ENCODE data around the gene ERO1B.

Gene ERO1B

GRCh38 chr1:236258114-236258622, 23.6 kb downstream of the ERO1B start:
- Histone ChIP-seq H3K36me3 (ENCODE audit: insufficient read depth, low read length) (peaks cover 5% of the 10 kb centered on the region), H2AFZ (ENCODE audit: low read length) (no peak overlapping the region), H3K79me2 (ENCODE audit: insufficient read depth, low read length) (no peaks in the 10 kb centered on the region), H3K4me2 (ENCODE audit: low read length) (no peak overlapping the region), H3K9me2 (ENCODE audit: low read depth, low read length) (no peaks in the 10 kb centered on the region), H4K20me1 (ENCODE audit: insufficient read depth, low read length) (no peaks in the 10 kb centered on the region), H3K4me3 (ENCODE audit: low read depth, low read length, poor library complexity, severe bottlenecking) (no peak overlapping the region), H3K9ac (ENCODE audit: low read length) (no peak overlapping the region), H3K4me1 (ENCODE audit: insufficient read depth, low read length, severe bottlenecking) (no peaks in the 10 kb centered on the region), H3K27me3 (ENCODE audit: insufficient read depth, low read length) (no peaks in the 10 kb centered on the region), H3F3A (ENCODE audit: insufficient read depth, low read length) (no peaks in the 10 kb centered on the region), H3K9me3 (ENCODE audit: low read length) (no peaks in the 10 kb centered on the region; the same call in 1 of the 2 replicates), H3K27ac (ENCODE audit: low read depth, low read length, poor library complexity, severe bottlenecking) (no peak overlapping the region)
- TF ChIP-seq, protein P1, sequence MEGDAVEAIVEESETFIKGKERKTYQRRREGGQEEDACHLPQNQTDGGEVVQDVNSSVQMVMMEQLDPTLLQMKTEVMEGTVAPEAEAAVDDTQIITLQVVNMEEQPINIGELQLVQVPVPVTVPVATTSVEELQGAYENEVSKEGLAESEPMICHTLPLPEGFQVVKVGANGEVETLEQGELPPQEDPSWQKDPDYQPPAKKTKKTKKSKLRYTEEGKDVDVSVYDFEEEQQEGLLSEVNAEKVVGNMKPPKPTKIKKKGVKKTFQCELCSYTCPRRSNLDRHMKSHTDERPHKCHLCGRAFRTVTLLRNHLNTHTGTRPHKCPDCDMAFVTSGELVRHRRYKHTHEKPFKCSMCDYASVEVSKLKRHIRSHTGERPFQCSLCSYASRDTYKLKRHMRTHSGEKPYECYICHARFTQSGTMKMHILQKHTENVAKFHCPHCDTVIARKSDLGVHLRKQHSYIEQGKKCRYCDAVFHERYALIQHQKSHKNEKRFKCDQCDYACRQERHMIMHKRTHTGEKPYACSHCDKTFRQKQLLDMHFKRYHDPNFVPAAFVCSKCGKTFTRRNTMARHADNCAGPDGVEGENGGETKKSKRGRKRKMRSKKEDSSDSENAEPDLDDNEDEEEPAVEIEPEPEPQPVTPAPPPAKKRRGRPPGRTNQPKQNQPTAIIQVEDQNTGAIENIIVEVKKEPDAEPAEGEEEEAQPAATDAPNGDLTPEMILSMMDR (IDR thresholded peaks at IDR 0.05; ENCODE audit: low read length), result no peak
- TF ChIP-seq EZH2 (IDR thresholded peaks at IDR 0.05; ENCODE audit: borderline replicate concordance, low read length), result no peak

- Histone ChIP-seq H3K27me3 (ENCODE audit: insufficient read depth, low read length) (no peaks in the 10 kb centered on the region), H3K27ac (ENCODE audit: low read depth, low read length, poor library complexity, severe bottlenecking) (no peak overlapping the region), H3K9ac (ENCODE audit: low read length) (no peak overlapping the region), H3K36me3 (ENCODE audit: insufficient read depth, low read length) (no peaks in the 10 kb centered on the region; the same call in 1 of the 2 replicates), H3K9me3 (ENCODE audit: low read length) (no peaks in the 10 kb centered on the region; the same call in 1 of the 2 replicates), H3K9me2 (ENCODE audit: low read depth, low read length) (no peaks in the 10 kb centered on the region), H4K20me1 (ENCODE audit: insufficient read depth, low read length) (no peaks in the 10 kb centered on the region), H3F3A (ENCODE audit: insufficient read depth, low read length) (no peaks in the 10 kb centered on the region), H2AFZ (ENCODE audit: low read length) (no peak overlapping the region), H3K4me2 (ENCODE audit: low read length) (no peak overlapping the region), H3K4me3 (ENCODE audit: low read depth, low read length, poor library complexity, severe bottlenecking) (no peak overlapping the region), H3K4me1 (ENCODE audit: insufficient read depth, low read length, severe bottlenecking) (no peaks in the 10 kb centered on the region), H3K79me2 (ENCODE audit: insufficient read depth, low read length) (no peaks in the 10 kb centered on the region)
- no peak for TF ChIP-seq EZH2 (IDR thresholded peaks at IDR 0.05; ENCODE audit: borderline replicate concordance, low read length)
- TF ChIP-seq, protein P1 (IDR thresholded peaks at IDR 0.05; ENCODE audit: low read length), result no peak
Observed at GRCh38 chr1:236257216-236257615, 24.5 kb downstream of the ERO1B start.

- no peak for TF ChIP-seq EZH2 (IDR thresholded peaks at IDR 0.05; ENCODE audit: borderline replicate concordance, low read length)
- TF ChIP-seq, protein P1 (IDR thresholded peaks at IDR 0.05; ENCODE audit: low read length), result no peak
- H3K36me3 ChIP-seq (ENCODE audit: insufficient read depth, low read length), result no peaks in the 10 kb centered on the region; the same call in 1 of the 2 replicates
Observed at GRCh38 chr1:236253918-236254637, 27.7 kb downstream of the ERO1B start.

More at GRCh38 chr1:236253918-236254637, 27.7 kb downstream of the ERO1B start:
- Histone ChIP-seq H3K9me3 (ENCODE audit: low read length) (no peaks in the 10 kb centered on the region; the same call in 1 of the 2 replicates), H3K27ac (ENCODE audit: low read depth, low read length, poor library complexity, severe bottlenecking) (no peak overlapping the region), H3K9me2 (ENCODE audit: low read depth, low read length) (no peaks in the 10 kb centered on the region), H3K79me2 (ENCODE audit: insufficient read depth, low read length) (no peaks in the 10 kb centered on the region), H3K4me1 (ENCODE audit: insufficient read depth, low read length, severe bottlenecking) (no peaks in the 10 kb centered on the region), H3K4me3 (ENCODE audit: low read depth, low read length, poor library complexity, severe bottlenecking) (no peak overlapping the region), H3K9ac (ENCODE audit: low read length) (no peak overlapping the region), H2AFZ (ENCODE audit: low read length) (no peak overlapping the region), H3K27me3 (ENCODE audit: insufficient read depth, low read length) (no peaks in the 10 kb centered on the region), H4K20me1 (ENCODE audit: insufficient read depth, low read length) (no peaks in the 10 kb centered on the region), H3F3A (ENCODE audit: insufficient read depth, low read length) (no peaks in the 10 kb centered on the region), H3K4me2 (ENCODE audit: low read length) (no peak overlapping the region)

All from OCI-LY1 (cell line).